ENCODE results near the gene FBXL17.

Gene FBXL17

GRCh38 chr5:107832746-107833145, 549.2 kb downstream of the FBXL17 start:
- DNase-seq (ENCODE audit: low read depth): no peak
- TF ChIP-seq CTCF (IDR thresholded peaks at IDR 0.05; ENCODE audit: low read depth, low read length, missing control alignments): no peak
- no peak overlapping the region for H3K4me3 ChIP-seq (ENCODE audit: low read depth, low read length)

GRCh38 chr5:107831612-107832395, 550.1 kb downstream of the FBXL17 start:
- no peak for TF ChIP-seq CTCF (IDR thresholded peaks at IDR 0.05; ENCODE audit: low read depth, low read length, missing control alignments)
- H3K4me3 ChIP-seq (ENCODE audit: low read depth, low read length): no peak overlapping the region
- DNase-seq (ENCODE audit: low read depth): no peak

GRCh38 chr5:107830750-107831149, 551.1 kb downstream of the FBXL17 start:
- TF ChIP-seq CTCF (IDR thresholded peaks at IDR 0.05; ENCODE audit: low read depth, low read length, missing control alignments): no peak
- H3K4me3 ChIP-seq (ENCODE audit: low read depth, low read length): no peak overlapping the region
- no peak for DNase-seq (ENCODE audit: low read depth)

- H3K4me3 ChIP-seq (ENCODE audit: low read depth, low read length): no peak overlapping the region
- no peak for DNase-seq (ENCODE audit: low read depth)
- no peak for TF ChIP-seq CTCF (IDR thresholded peaks at IDR 0.05; ENCODE audit: low read depth, low read length, missing control alignments)
These were observed 555.4 kb downstream of the FBXL17 start for GRCh38 chr5:107826311-107827000.

DNA sequence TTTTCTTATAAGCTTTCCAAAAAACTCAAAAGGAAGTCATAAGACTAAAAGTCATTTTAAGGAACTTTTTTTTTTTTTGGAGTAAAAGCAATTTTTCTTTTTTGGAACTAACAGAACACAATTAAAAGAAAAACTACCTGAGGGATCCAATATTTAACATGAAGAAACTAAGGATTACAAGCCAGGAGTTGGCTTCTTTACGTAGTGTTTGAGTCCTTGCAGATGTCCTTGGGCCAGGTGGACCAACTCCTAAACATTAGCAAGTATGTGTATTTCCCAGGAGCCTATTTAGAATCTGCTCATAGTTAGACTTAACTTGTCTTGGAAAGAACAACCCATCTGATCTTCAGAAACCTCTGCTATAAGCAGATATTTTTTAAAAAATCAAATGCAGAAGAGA, 557.1 kb downstream of the FBXL17 start:
- TF ChIP-seq CTCF (IDR thresholded peaks at IDR 0.05; ENCODE audit: low read depth, low read length, missing control alignments): no peak
- no peak for DNase-seq (ENCODE audit: low read depth)

DNA sequence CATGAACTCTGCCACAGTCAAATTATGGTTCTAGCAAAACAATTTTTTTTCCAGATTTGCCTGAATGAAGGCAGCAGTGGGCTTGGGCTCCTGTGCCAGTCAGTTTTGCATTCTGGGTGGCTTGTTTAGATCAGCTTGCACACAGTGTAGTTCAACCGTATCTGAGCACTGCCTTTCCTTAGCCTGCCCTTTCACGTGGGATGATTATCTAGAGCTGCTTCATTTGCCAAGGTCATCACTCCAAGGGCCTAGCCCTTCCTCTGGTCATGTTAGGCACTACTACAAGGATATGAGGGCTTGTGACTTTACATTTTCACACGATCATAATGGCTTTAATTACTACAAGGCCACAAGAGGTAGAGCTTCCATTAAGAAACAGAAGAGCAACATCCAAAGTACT, 560.6 kb downstream of the FBXL17 start:
- no peak for TF ChIP-seq CTCF (IDR thresholded peaks at IDR 0.05; ENCODE audit: low read depth, low read length, missing control alignments)
- H3K4me3 ChIP-seq (ENCODE audit: low read depth, low read length): no peak overlapping the region
- DNase-seq (ENCODE audit: low read depth): no peak

More for the DNA sequence above, 557.1 kb downstream of the FBXL17 start:
- H3K4me3 ChIP-seq (ENCODE audit: low read depth, low read length): no peak overlapping the region

Measured in GM12864 (cell line).